ENCODE results near the gene RNF152. TPM values are rescaled to one million over a fixed set of nuclear protein-coding genes. Genes with fewer than 3 reads are reported as not detected.

RNF152 gene
- total RNA-seq, 4 donors from 2014 or later, result 1.7 to 6.8 (median 4.4) TPM

- ATAC-seq, result no peak
- no peak overlapping the region for H3K4me3 ChIP-seq
- H3K4me1 ChIP-seq, result peaks cover 0 to 9% of the 10 kb centered on the region in 2 donors
- no peaks in the 10 kb centered on the region for H3K36me3 ChIP-seq
- intact Hi-C loops (cut with DNase I; ENCODE audit: low total_unique reads) (loop anchor here (5.0 kb wide), 1 partner anchor 590 kb away; no protein-coding TSS in a partner anchor), in situ Hi-C loops (cut with MboI; ENCODE audit: low sequenced_read_pairs in 4 of 4) (no loop called here)
- H3K27ac ChIP-seq, result no peak overlapping the region
- H3K27me3 ChIP-seq, result no peaks in the 10 kb centered on the region
- TF ChIP-seq, protein P1, sequence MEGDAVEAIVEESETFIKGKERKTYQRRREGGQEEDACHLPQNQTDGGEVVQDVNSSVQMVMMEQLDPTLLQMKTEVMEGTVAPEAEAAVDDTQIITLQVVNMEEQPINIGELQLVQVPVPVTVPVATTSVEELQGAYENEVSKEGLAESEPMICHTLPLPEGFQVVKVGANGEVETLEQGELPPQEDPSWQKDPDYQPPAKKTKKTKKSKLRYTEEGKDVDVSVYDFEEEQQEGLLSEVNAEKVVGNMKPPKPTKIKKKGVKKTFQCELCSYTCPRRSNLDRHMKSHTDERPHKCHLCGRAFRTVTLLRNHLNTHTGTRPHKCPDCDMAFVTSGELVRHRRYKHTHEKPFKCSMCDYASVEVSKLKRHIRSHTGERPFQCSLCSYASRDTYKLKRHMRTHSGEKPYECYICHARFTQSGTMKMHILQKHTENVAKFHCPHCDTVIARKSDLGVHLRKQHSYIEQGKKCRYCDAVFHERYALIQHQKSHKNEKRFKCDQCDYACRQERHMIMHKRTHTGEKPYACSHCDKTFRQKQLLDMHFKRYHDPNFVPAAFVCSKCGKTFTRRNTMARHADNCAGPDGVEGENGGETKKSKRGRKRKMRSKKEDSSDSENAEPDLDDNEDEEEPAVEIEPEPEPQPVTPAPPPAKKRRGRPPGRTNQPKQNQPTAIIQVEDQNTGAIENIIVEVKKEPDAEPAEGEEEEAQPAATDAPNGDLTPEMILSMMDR (IDR thresholded peaks at IDR 0.05 in 4 of 5, conservative IDR thresholded peaks at IDR 0.05 in 1 of 5), result no peak
- no peak for TF ChIP-seq POLR2A (IDR thresholded peaks at IDR 0.05)
- no peaks in the 10 kb centered on the region for H3K9me3 ChIP-seq
- no peak for DNase-seq
These were observed 40.3 kb downstream of the RNF152 start for GRCh38 chr18:61852496-61852895.

DNA sequence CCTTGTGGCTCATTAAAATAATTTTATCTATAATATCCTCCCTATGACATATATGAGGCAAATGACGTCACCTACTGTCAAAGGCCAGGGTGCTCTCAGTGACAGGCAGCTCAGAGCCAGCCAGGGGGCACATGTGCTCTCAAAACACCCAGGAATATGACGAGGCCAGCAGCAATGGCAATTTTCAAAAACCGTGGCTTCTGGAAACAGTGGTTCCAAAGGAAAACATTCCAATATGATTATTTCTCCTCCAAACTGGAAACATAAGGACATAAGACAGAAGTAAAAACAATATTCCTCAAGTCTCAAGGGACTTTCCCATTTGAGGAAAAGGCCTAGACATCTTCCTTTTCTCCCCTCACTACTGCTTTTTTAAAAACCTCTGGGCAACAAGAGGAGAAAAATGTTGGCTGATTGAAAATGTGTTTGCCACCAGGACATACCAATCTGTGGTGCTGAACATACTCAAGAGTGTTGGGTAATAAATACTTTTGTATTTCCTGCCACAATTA lies 40.8 kb downstream of the RNF152 start:
- in situ Hi-C loops (cut with MboI; ENCODE audit: low sequenced_read_pairs in 4 of 4) (no loop called here), intact Hi-C loops (cut with DNase I; ENCODE audit: low total_unique reads) (loop anchor here (5.0 kb wide), 1 partner anchor 590 kb away; no protein-coding TSS in a partner anchor)
- H3K27ac ChIP-seq, result no peak overlapping the region
- no peaks in the 10 kb centered on the region for H3K9me3 ChIP-seq
- H3K27me3 ChIP-seq, result no peaks in the 10 kb centered on the region
- no peak overlapping the region for H3K4me3 ChIP-seq
- DNase-seq (no peak), ATAC-seq (no peak)
- peaks cover 0 to 6% of the 10 kb centered on the region in 2 donors for H3K4me1 ChIP-seq
- TF ChIP-seq, protein P1 (IDR thresholded peaks at IDR 0.05 in 4 of 5, conservative IDR thresholded peaks at IDR 0.05 in 1 of 5), result no peak
- no peak for TF ChIP-seq POLR2A (IDR thresholded peaks at IDR 0.05)
- no peaks in the 10 kb centered on the region for H3K36me3 ChIP-seq

- TF ChIP-seq POLR2A (IDR thresholded peaks at IDR 0.05), result no peak
- TF ChIP-seq, protein P1 (IDR thresholded peaks at IDR 0.05 in 4 of 5, conservative IDR thresholded peaks at IDR 0.05 in 1 of 5), result no peak
- H3K4me3 ChIP-seq, result no peak overlapping the region
- intact Hi-C loops (cut with DNase I; ENCODE audit: low total_unique reads) (loop anchor here (5.0 kb wide), 1 partner anchor 589 kb away; no protein-coding TSS in a partner anchor), in situ Hi-C loops (cut with MboI; ENCODE audit: low sequenced_read_pairs in 4 of 4) (no loop called here)
- H3K27ac ChIP-seq, result no peak overlapping the region
- no peaks in the 10 kb centered on the region for H3K36me3 ChIP-seq
- H3K9me3 ChIP-seq, result no peaks in the 10 kb centered on the region
- ATAC-seq (no peak), DNase-seq (no peak)
- peaks cover 0 to 6% of the 10 kb centered on the region in 2 donors for H3K4me1 ChIP-seq
- no peaks in the 10 kb centered on the region for H3K27me3 ChIP-seq
These were observed 41.5 kb downstream of the RNF152 start for GRCh38 chr18:61851279-61851678.

DNA sequence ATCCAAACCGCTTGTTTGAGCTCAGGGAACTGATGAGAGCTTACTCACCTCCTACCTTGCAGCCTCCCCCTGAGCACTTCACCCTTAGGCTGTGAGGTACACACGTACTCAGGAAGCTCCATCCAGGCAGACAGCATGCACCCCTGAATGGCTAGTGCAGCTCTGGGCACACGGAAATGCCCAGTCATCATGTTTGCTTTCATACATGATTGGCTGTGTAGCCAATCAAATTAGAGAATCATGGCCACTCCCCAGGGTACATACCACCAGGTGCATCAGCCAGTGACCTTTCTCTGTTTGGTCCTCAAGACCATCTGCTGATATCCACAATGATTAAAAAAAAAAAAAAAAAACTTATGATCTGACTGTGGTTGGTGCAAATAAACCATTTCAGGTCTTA lies 42.1 kb downstream of the RNF152 start:
- intact Hi-C loops (cut with DNase I; ENCODE audit: low total_unique reads), result loop anchor here (5.0 kb wide), 1 partner anchor 588 kb away; no protein-coding TSS in a partner anchor
- peaks cover 0 to 6% of the 10 kb centered on the region in 2 donors for H3K4me1 ChIP-seq

More for the DNA sequence above, 42.1 kb downstream of the RNF152 start:
- no peak overlapping the region for H3K4me3 ChIP-seq
- no peaks in the 10 kb centered on the region for H3K9me3 ChIP-seq
- no peak for DNase-seq
- TF ChIP-seq, protein P1 (IDR thresholded peaks at IDR 0.05 in 4 of 5, conservative IDR thresholded peaks at IDR 0.05 in 1 of 5), result no peak
- no peak for TF ChIP-seq POLR2A (IDR thresholded peaks at IDR 0.05)
- no peak for ATAC-seq
- H3K27me3 ChIP-seq, result no peaks in the 10 kb centered on the region
- in situ Hi-C loops (cut with MboI; ENCODE audit: low sequenced_read_pairs in 4 of 4), result no loop called here
- H3K27ac ChIP-seq, result no peak overlapping the region
- no peaks in the 10 kb centered on the region for H3K36me3 ChIP-seq

All from gastrocnemius medialis (tissue), 4 donors.